Measurements from ENCODE around the gene MBD4. TPM values are rescaled to one million over a fixed set of nuclear protein-coding genes. Genes with fewer than 3 reads are reported as not detected.
A peak's percentile ranks its signal among the peaks of the same experiment; 100 is the strongest.

MBD4 gene
- total and polyA plus RNA-seq, 2 experiments from 2014 or later = 33.9 to 59.3 TPM

DNA sequence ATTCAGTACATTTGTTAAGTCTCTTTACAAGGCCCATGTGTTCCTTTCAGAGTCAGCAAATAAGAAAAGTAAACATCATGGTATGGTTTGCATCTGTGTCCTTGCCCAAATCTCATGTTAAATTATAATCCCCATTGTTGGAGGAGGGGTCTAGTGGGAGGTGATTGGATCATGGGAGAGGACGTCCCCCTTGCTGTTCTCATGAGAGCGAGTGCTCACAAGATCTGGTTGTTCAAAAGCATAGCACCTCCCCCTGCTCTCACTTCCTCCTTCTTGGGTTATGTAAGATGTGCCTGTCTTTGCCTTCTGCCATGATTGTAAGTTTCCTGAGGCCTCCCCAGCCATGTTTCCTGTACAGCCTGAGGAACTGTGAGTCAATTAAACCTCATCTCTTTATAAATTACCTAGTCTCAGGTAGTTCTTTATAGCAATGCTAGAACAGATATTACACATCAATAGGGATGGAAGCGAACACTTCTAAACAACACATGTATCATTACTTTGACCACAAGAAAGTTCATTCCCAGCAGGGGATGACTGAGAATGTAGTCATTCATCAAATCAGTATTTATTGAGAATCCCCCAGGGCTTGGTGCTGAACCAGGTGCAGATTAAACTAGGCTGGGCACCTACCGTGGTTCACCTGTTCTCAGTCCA lies 15.4 kb downstream of the MBD4 start:
- peak overlapping the region; percentile 66 for H3K4me2 ChIP-seq
- no peak for DNase-seq (ENCODE audit: low spot score)
- peaks cover 29% of the 10 kb centered on the region for H3K27me3 Mint-ChIP-seq (ENCODE audit: insufficient read depth, low read depth, poor library complexity)
- H3K4me1 Mint-ChIP-seq = peaks cover 43% of the 10 kb centered on the region
- H3K9me2 ChIP-seq (ENCODE audit: insufficient read depth) = 0 out of 2 replicates have a peak, but pooled peaks cover 3% of the 10 kb centered on the region
- no peaks in the 10 kb centered on the region; the same call in 2 of the 3 replicates for H3K9me3 Mint-ChIP-seq
- 0 out of 2 replicates have a peak, but pooled peaks cover 4% of the 10 kb centered on the region for H3F3A ChIP-seq (replicated peaks; ENCODE audit: low read depth)
- TF ChIP-seq STAT1 (IDR thresholded peaks at IDR 0.05; ENCODE audit: unreplicated experiment) = no peak
- no peak for TF ChIP-seq POLR2AphosphoS5 (IDR thresholded peaks at IDR 0.05; ENCODE audit: low read depth)
- TF ChIP-seq, protein P1, sequence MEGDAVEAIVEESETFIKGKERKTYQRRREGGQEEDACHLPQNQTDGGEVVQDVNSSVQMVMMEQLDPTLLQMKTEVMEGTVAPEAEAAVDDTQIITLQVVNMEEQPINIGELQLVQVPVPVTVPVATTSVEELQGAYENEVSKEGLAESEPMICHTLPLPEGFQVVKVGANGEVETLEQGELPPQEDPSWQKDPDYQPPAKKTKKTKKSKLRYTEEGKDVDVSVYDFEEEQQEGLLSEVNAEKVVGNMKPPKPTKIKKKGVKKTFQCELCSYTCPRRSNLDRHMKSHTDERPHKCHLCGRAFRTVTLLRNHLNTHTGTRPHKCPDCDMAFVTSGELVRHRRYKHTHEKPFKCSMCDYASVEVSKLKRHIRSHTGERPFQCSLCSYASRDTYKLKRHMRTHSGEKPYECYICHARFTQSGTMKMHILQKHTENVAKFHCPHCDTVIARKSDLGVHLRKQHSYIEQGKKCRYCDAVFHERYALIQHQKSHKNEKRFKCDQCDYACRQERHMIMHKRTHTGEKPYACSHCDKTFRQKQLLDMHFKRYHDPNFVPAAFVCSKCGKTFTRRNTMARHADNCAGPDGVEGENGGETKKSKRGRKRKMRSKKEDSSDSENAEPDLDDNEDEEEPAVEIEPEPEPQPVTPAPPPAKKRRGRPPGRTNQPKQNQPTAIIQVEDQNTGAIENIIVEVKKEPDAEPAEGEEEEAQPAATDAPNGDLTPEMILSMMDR (conservative IDR thresholded peaks at IDR 0.05; ENCODE audit: low read depth in 2 of 2) = no peak
- TF ChIP-seq ZNF331 (CRISPR knock-in tag; IDR thresholded peaks at IDR 0.05; ENCODE audit: low read depth) = no peak
- TF ChIP-seq, protein P2, sequence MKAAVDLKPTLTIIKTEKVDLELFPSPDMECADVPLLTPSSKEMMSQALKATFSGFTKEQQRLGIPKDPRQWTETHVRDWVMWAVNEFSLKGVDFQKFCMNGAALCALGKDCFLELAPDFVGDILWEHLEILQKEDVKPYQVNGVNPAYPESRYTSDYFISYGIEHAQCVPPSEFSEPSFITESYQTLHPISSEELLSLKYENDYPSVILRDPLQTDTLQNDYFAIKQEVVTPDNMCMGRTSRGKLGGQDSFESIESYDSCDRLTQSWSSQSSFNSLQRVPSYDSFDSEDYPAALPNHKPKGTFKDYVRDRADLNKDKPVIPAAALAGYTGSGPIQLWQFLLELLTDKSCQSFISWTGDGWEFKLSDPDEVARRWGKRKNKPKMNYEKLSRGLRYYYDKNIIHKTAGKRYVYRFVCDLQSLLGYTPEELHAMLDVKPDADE (IDR thresholded peaks at IDR 0.05) = no peak
- TF ChIP-seq CREB1 (CRISPR knock-in tag; IDR thresholded peaks at IDR 0.05; ENCODE audit: low read depth) = no peak
- TF ChIP-seq, protein P3, sequence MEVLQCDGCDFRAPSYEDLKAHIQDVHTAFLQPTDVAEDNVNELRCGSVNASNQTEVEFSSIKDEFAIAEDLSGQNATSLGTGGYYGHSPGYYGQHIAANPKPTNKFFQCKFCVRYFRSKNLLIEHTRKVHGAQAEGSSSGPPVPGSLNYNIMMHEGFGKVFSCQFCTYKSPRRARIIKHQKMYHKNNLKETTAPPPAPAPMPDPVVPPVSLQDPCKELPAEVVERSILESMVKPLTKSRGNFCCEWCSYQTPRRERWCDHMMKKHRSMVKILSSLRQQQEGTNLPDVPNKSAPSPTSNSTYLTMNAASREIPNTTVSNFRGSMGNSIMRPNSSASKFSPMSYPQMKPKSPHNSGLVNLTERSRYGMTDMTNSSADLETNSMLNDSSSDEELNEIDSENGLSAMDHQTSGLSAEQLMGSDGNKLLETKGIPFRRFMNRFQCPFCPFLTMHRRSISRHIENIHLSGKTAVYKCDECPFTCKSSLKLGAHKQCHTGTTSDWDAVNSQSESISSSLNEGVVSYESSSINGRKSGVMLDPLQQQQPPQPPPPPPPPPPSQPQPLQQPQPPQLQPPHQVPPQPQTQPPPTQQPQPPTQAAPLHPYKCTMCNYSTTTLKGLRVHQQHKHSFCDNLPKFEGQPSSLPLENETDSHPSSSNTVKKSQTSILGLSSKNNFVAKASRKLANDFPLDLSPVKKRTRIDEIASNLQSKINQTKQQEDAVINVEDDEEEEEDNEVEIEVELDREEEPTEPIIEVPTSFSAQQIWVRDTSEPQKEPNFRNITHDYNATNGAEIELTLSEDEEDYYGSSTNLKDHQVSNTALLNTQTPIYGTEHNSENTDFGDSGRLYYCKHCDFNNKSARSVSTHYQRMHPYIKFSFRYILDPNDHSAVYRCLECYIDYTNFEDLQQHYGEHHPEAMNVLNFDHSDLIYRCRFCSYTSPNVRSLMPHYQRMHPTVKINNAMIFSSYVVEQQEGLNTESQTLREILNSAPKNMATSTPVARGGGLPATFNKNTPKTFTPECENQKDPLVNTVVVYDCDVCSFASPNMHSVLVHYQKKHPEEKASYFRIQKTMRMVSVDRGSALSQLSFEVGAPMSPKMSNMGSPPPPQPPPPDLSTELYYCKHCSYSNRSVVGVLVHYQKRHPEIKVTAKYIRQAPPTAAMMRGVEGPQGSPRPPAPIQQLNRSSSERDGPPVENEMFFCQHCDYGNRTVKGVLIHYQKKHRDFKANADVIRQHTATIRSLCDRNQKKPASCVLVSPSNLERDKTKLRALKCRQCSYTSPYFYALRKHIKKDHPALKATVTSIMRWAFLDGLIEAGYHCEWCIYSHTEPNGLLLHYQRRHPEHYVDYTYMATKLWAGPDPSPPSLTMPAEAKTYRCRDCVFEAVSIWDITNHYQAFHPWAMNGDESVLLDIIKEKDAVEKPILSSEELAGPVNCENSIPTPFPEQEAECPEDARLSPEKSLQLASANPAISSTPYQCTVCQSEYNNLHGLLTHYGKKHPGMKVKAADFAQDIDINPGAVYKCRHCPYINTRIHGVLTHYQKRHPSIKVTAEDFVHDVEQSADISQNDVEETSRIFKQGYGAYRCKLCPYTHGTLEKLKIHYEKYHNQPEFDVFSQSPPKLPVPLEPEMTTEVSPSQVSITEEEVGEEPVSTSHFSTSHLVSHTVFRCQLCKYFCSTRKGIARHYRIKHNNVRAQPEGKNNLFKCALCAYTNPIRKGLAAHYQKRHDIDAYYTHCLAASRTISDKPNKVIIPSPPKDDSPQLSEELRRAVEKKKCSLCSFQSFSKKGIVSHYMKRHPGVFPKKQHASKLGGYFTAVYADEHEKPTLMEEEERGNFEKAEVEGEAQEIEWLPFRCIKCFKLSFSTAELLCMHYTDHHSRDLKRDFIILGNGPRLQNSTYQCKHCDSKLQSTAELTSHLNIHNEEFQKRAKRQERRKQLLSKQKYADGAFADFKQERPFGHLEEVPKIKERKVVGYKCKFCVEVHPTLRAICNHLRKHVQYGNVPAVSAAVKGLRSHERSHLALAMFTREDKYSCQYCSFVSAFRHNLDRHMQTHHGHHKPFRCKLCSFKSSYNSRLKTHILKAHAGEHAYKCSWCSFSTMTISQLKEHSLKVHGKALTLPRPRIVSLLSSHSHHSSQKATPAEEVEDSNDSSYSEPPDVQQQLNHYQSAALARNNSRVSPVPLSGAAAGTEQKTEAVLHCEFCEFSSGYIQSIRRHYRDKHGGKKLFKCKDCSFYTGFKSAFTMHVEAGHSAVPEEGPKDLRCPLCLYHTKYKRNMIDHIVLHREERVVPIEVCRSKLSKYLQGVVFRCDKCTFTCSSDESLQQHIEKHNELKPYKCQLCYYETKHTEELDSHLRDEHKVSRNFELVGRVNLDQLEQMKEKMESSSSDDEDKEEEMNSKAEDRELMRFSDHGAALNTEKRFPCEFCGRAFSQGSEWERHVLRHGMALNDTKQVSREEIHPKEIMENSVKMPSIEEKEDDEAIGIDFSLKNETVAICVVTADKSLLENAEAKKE (CRISPR knock-in tag; IDR thresholded peaks at IDR 0.05) = no peak
- TF ChIP-seq EZH2phosphoT487 (IDR thresholded peaks at IDR 0.05; ENCODE audit: unreplicated experiment) = no peak
- TF ChIP-seq ZNF114 (CRISPR knock-in tag; IDR thresholded peaks at IDR 0.05) = no peak
- TF ChIP-seq EZH2 (IDR thresholded peaks at IDR 0.05; ENCODE audit: low read depth, unreplicated experiment) = no peak
- no peak for TF ChIP-seq NANOG (IDR thresholded peaks at IDR 0.05; ENCODE audit: borderline replicate concordance)
- TF ChIP-seq, protein P4, sequence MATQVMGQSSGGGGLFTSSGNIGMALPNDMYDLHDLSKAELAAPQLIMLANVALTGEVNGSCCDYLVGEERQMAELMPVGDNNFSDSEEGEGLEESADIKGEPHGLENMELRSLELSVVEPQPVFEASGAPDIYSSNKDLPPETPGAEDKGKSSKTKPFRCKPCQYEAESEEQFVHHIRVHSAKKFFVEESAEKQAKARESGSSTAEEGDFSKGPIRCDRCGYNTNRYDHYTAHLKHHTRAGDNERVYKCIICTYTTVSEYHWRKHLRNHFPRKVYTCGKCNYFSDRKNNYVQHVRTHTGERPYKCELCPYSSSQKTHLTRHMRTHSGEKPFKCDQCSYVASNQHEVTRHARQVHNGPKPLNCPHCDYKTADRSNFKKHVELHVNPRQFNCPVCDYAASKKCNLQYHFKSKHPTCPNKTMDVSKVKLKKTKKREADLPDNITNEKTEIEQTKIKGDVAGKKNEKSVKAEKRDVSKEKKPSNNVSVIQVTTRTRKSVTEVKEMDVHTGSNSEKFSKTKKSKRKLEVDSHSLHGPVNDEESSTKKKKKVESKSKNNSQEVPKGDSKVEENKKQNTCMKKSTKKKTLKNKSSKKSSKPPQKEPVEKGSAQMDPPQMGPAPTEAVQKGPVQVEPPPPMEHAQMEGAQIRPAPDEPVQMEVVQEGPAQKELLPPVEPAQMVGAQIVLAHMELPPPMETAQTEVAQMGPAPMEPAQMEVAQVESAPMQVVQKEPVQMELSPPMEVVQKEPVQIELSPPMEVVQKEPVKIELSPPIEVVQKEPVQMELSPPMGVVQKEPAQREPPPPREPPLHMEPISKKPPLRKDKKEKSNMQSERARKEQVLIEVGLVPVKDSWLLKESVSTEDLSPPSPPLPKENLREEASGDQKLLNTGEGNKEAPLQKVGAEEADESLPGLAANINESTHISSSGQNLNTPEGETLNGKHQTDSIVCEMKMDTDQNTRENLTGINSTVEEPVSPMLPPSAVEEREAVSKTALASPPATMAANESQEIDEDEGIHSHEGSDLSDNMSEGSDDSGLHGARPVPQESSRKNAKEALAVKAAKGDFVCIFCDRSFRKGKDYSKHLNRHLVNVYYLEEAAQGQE (IDR thresholded peaks at IDR 0.05; ENCODE audit: unreplicated experiment) = no peak
- no peak for TF ChIP-seq JUNB (IDR thresholded peaks at IDR 0.05; ENCODE audit: unreplicated experiment)
- 0 out of 2 replicates have a peak overlapping the region, but pooled peaks have one; percentile 14 for H3K4me3 ChIP-seq
- H2AFZ ChIP-seq = peak overlapping the region; percentile 90
- H3K79me2 ChIP-seq (replicated peaks; ENCODE audit: insufficient read depth) = no peaks in the 10 kb centered on the region
- no peak overlapping the region for H3K27ac ChIP-seq (ENCODE audit: low read depth)
- H3K4me3 Mint-ChIP-seq = peak overlapping the region; percentile 1; the same call in 1 of the 3 replicates
- peaks cover 31% of the 10 kb centered on the region for H3K4me1 ChIP-seq (ENCODE audit: insufficient read depth)
- peaks cover 11% of the 10 kb centered on the region for H3K27me3 ChIP-seq (ENCODE audit: insufficient read depth)
- ATAC-seq = no peak; the same call in 2 of the 3 replicates
- no peaks in the 10 kb centered on the region for H3K36me3 Mint-ChIP-seq (ENCODE audit: low read depth)
- no peaks in the 10 kb centered on the region for H4K20me1 ChIP-seq (replicated peaks; ENCODE audit: insufficient read depth)
- H3K27ac Mint-ChIP-seq = 0 out of 2 replicates have a peak overlapping the region, but pooled peaks have one; percentile 10
- H3K36me3 ChIP-seq (ENCODE audit: insufficient read depth) = no peaks in the 10 kb centered on the region
